Inflammatory macrophage (primary cell): ENCODE results near the gene MFSD6L.
A peak's percentile ranks its signal among the peaks of the same experiment; 100 is the strongest.
"Not testable (repeated sequence)": the region's sequence is repeated elsewhere in the genome, so short reads cannot be mapped to it uniquely, and the experiment has no call there.

Source experiments
- DNase-seq, 2 donors: peaks; one replicate each; pipeline ENCODE4 v3.0.0-alpha.2; 2020 to 2022

MFSD6L gene

DNA sequence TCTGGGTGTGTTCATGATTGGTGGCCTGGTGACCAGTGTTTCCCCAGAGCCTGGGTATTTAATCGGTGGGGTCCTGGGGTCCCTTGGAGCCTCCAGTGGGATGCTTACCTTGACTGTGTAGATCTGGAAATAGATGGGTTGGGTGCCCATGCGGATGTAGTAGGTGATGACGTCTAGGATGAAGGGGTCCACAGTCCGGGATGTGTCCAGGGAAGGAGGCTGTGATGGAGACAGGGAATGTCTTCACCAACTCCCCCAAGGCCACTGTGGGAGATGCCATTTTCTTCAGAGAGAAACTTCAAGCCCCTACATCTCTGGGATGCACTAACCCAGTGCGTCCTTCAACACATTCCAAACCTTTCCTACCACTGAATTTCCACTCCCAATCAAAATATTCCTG is 24.1 kb upstream of the MFSD6L start:
- no peak for DNase-seq

DNA sequence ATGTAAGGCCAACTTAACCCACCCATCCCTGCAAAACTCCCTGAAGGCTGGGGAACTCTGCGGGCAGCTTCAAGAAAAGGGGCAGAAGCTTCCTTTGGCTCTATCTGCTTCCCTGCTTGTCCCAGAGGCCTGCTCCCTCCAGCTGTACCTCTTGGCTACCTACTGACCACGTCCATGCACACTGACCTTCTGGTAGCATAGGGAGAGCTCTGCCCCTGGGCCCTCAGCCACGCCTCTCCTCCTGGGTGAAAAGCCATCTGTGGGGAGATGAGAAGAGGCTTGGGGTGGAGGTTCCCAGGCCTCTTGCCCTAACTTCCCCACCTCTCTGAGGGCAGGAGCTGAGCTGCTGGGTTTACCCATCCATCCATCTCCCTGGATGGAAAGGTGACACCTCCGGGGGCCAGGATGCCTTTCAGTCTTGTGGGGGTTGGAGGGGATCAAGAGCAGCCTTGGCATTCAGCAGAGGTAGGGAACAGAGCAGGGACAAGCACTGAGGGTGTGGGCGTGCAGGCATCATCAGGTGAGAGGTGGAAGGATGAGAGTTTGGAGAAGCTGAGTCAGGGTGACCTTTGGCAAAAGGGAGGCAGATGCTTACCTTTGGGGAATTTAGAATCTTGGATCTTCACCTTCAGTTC is 23.4 kb upstream of the MFSD6L start:
- no peak for DNase-seq

DNA sequence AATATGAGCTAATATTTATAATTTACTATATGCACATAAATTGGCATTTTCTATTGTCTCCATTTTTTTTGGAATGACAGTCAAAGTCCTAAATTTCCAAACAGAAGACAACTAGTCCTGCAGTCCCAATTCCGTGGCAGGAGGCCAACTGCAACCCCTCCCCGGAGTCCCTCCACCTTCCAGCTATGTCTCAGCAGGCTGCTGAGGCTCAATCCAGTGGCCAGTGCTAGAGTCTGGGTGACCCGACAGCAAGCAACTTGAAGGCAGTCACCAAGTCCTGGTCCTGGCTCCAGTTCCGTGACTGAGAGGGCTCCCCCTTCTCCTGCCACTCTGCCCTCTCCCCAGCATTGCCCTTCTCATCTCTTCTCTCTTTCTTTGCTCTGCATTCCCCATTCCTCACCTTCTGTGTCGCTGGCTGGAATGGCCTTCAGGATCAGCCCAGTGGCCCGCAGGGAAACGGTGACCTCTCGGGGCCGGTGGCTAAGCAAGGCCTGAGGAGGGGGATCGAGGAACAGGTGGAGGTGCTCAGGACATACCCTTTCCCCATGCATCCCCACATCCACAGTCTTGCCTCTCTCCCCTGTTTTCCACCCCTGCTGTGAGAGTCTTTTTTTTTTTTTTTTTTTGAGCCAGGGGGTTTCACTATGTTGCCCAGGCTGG is 22.4 kb upstream of the MFSD6L start:
- DNase-seq, result no peak

DNA sequence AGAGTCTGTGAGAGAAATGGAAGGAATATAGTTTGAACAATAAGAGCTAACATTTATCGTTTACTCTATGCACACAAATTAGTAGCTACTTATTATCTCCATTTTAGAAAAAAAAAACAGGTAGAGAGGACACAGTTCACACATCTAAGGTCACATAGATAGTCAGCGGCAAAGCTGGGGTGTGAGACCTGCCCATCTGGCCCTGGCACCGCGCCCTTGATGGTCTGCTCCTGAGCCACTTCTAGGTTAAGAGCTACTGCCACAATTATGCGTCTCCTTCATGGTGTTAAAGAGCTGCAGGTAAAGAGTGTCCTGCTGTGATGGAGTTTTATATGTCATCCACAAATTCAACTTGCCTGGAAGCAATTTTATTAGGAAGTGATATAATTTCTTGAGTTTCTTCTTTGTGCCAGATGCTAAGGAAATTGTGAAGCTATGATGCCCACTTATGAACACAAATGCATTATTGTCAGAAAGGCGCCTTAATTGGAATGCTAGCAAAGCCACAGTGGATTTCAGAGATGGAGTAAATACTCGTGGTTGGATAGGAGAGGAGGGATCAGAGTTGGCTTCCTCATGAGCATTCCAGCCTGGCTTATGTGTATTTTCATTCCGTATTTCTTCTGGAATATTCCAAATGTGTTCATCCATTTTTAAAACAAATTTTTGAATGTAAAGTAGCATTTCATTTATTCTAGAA is 21.3 kb upstream of the MFSD6L start:
- DNase-seq, result no peak

DNA sequence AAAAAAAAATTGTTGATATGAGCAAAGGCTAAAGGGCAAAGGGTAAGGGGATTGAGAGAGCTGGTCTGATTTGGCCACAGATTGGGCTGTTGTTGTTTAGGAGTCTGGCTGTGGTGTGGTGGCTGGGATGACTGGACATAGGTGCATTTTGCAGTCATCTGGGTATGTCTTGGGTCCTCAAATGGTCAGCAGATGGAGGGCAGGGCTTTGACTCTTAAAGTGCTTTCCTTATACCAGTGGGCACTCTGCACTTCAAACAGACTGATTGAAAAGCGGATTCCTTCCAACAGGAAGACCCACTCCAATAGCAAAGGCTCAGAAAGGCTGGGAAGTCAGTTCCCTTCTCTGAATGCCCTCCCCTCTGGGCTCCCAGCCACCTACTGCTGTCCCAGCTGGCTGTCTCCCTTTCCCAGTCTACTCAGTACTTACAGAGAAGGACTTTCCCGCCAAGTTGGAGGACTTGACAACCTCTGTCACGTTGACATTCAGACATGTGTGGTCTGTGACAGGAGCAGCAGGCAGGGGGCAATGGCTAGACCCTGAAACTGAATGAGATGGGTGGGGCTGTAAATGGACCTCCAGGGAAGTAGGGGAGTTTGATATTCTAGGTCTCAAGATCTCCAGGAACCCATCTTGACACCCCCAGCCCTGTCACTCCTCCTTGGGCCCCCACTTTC is 19.6 kb upstream of the MFSD6L start:
- no peak for DNase-seq

DNA sequence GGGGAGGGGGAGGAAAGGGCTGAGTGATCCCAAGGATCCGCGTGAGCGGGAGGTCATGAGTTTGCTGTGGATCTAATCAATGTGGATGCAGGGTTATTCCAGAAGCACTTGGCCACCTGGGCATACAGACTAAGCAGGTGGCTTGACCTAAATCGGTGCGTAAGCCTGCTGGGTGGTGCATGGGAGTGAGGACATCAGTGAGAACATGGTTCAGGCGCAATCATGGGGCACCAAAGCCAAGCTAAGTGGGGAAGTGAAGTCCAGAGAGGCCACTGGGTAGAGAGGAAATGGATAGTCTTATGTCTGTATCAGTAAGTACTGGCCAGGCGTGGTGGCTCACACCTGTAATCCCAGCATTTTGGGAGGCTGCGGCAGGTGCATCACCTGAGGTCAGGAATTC is 18.9 kb upstream of the MFSD6L start:
- no peak for DNase-seq

DNA sequence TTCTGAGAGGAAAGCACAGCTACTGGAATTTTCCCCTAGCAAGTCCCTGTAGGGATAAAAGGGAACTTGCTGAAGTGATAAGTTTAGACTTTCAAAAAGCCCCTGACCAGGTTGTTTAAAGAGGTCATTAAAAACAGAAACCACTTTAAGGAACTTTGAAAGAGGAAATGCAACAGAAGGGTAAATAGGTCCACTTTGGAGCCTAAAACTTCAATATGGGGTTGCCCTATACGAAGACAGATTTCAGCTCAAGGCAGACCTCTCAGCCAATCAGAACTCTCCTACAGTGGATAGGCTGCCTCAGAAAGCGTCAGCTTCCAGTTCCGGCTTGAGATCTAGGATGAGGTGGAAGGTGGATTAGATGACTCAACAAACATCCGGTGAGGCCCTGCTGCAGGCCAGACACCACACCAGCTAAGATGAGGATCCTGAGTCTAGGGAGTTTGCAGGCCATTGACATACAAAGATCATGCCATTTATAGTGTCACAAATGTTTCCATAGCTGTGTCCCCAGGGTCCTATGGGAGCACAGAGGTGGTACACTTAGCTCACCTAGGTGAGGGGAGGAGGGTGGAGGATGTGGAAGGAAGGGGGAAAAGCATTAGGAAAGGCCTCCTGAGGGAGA is 7.9 kb upstream of the MFSD6L start:
- peak; percentile 79 to 83 for DNase-seq

GRCh38 chr17:8806253-8806925 is 7.2 kb upstream of the MFSD6L start:
- DNase-seq, result no peak

DNA sequence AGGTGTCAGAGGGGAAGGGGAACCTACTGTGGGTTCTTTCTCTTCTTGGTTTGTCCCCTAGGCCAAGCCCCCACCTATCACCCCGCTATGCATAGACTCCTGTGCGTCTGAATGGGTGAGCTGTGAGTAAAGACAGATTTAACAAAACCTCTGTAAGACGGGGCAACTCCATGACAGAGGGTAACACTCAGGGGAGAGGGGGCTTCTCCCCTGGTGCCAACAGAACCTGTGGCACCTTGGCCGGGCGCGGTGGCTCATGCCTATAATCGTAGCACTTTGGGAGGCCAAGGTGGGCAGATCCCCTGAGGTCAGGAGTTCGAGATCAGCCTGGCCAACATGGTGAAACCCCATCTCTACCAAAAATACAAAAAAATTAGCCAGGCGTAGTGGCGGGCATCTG is 6.2 kb upstream of the MFSD6L start:
- DNase-seq, result not testable (repeated sequence)

DNA sequence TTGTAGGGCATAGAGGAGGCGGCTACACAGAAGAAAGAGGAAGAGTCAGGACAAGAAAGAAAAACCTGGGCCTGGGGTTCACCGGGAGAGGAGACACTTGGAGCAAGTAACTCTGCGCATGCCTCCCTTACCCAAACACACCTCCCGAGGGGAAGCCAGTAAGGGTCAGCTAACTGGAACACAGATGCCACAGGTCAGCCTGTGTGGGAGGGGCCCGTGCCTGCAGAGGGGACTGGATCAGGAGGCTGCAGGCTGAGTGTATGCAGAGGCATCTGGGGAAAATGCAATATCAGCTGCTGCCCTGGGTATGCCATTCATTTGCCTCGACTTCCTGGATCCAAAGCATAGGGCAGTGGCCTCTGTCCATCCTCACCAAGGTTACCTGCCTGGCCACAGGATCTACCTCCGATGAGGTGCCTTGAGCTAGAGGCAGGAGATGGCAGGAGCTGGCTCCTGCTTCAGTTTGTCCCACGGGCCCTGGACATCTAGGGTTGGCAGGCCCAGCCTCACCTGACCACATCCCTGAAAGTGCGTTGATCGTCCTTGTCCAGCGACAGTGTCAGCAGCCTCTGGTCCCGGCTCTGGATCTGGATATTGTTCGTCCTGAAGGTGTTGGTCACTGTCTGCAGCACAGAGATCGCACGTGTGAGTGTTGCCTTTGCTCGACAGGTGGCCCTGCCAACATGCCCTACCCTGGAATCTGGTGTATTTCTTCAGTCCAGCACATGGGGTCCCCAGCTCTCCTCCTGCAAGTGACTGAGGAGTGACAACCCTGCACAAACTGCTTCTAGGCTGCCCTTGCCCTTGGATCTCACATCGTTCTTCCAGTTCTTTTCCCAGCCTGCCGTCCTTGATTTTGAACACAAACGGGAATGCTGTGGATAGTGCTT is 4.6 kb upstream of the MFSD6L start:
- no peak for DNase-seq

DNA sequence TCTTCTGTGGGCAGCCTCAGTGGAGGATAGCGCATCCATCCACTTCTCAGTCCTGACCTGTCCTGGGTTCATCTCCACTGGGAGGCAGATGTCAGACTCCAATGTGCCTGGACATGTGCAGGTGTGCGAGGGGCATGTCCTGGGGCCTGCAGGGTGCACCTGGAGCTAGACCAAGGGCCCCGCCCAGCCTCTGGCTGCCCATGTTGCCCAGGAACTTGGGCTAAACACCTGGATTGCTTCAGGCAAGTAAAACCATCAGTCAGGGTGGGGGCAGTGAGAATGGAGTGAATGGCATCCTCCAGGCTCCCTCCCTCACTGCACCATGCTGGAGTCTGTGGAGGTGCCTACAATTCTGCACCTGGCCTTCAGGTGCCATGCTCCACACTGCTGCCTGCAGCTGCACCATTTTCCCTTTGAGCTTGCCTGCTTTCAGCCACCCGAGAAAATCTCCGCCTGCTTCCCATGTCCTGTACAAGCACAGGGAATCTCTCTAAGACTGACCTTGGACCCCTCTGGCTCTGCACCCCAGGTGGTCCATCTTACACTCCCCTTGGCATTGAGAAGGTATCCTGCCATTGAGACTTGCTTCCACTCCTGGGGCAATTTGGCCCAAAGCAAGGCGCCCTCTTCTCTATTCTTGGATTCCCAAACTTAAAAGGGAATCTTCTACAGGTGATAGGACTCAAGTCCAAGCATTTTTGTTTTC is 2.1 kb upstream of the MFSD6L start:
- no peak for DNase-seq

GRCh38 chr17:8800656-8801055 is 1.5 kb upstream of the MFSD6L start:
- no peak for DNase-seq

- DNase-seq, result no peak
These were observed 526 bp upstream of the MFSD6L start for GRCh38 chr17:8799570-8800212.

DNA sequence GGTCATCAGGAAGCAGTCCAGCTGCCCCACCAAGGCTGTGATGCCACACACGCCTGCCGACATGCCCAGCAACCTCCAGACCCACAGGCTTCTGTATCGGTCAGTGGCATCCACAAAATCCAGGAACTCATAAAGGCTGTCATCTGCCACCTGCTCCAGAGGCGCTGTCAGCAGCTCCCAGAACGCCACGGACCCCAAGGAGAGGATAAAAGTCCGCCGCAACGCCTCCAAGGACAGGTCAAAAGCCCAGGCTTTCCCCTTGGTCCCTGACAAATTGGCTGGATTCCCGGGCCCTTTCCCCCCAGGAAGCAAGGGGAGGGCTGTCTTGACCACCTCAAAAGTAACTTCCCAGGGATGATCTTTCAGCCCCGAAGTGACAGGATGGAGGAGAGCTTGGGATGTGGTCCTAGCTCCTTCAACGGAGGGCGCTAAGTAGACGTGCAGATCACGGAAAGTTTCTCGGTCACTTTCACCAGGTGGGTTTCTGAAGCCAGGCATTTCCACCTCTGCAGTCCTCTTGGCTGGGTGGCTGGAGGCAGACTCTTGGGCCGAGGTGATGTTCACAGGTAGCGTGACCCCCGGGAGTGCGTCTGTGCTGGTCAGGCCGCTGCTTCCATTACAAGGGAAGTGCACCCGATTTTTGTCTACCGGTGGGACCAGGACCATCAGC is 854 bp downstream of the MFSD6L start:
- no peak for DNase-seq

DNA sequence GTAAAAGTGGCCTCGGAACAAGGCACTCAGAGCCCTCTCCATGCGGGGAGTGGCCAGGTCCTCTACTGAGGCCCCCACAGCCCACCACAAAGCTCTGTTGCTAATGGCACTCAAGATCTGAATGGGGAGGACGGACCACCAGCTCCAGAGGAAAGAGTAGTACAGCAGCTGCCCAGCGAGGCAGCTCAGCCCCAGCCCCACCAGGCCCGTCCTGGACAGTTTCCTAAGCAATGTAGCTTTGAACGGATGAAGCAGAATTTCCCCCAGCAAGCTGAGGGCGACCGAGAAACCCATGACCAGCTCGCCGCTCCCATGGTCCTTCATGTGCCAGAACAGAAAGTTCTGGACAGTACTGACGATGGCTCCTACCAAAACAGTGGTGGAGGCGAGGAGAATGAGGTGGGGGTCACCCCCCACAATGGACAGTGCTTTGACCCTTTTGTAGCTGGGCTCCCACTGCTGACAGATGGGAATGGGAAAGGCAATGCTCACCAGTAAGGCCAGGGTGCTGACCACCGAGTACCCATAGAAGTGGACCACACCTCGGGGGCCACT is 1.5 kb downstream of the MFSD6L start:
- no peak for DNase-seq

DNA sequence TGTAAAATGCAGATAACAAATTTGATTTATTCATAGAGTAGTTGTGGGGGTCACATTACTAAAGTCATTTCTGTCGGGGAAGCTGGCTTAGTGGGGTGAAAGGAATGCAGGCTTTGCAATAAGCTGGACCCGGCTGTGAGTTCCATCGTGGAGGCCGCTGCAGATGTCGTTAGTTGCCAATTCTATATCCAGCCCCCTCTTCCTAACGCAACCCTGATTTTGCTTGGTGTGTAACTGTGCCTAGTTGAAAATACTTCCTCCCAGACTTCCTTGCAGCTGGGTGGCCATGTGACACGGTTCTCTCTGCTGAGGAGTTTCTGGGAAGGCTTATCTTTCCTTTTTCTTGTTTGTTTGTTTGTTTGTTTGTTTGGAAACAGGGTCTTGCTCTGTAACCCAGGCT is 4.5 kb downstream of the MFSD6L start:
- DNase-seq, result peak; percentile 6 to 46

DNA sequence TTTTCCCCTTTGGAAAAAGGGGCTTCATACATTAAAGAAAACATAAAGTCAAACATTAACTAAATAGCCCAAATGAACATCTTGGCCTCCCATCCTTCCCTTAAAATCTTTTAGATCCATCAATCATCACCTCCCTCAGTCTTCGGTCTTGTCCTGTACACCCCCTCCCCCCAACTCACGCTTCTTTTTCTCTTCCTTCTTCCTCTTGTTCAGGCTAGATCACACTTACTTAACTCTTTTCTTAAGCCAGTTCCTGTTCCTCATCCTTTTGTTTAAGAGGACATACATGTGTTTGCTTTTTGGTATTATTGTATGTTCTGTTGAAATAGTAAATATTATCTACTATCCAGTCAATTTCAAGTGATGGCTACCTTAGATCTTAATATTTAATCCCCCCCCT is 5.5 kb downstream of the MFSD6L start:
- peak; percentile 33 to 60 for DNase-seq

DNA sequence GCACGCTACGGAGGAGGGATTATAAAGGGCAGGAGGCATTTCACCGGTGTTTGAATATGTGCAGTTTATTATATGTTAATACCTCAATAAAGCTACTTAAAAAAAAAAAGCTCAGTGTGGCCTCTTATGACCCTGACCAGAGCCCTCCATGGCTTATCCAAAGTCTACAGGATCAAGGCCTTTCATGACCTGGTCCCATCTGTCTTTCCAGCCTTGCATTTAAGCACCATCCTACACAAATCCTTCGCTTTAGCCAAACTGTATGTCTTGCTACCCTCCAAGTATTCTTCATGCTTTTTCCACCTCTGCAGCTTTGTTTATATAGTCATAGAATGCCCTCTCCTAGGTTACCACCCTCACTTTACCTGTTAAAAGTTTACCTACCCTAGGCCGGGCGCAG is 6.5 kb downstream of the MFSD6L start:
- DNase-seq, result no peak

GRCh38 chr17:8791910-8792270 is 7.3 kb downstream of the MFSD6L start:
- peak; percentile 35 to 60 for DNase-seq
